ENCODE results near the gene PPP3CA. TPM values are rescaled to one million over a fixed set of nuclear protein-coding genes. Genes with fewer than 3 reads are reported as not detected.

PPP3CA gene
- total and polyA plus RNA-seq, 8 donors = 38.8 to 58.6 (median 54.8) TPM

DNA sequence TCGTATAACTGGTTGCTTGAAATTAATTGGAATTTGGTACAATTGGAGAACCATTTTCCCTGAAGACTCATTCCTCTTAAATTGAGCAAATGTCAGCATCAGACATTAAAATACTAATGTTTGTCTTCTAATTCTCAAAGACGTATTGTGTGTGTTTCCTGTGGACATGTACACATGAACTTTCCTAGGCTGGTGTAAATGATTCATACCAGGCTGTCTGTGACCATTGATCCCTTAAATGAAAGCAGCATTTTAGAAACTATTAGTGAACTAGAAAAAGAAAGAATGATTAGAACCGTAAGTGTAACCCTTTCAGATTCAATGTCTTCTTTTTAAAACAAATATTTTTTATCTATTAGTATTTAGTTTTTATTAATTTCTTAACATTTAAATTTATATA is 332.9 kb downstream of the PPP3CA start:
- TF ChIP-seq, protein P1, sequence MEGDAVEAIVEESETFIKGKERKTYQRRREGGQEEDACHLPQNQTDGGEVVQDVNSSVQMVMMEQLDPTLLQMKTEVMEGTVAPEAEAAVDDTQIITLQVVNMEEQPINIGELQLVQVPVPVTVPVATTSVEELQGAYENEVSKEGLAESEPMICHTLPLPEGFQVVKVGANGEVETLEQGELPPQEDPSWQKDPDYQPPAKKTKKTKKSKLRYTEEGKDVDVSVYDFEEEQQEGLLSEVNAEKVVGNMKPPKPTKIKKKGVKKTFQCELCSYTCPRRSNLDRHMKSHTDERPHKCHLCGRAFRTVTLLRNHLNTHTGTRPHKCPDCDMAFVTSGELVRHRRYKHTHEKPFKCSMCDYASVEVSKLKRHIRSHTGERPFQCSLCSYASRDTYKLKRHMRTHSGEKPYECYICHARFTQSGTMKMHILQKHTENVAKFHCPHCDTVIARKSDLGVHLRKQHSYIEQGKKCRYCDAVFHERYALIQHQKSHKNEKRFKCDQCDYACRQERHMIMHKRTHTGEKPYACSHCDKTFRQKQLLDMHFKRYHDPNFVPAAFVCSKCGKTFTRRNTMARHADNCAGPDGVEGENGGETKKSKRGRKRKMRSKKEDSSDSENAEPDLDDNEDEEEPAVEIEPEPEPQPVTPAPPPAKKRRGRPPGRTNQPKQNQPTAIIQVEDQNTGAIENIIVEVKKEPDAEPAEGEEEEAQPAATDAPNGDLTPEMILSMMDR (IDR thresholded peaks at IDR 0.05) = no peak
- Histone ChIP-seq H3K27ac (no peak overlapping the region), H3K4me3 (no peak overlapping the region), H3K36me3 (no peaks in the 10 kb centered on the region), H3K27me3 (no peaks in the 10 kb centered on the region), H3K4me1 (no peaks in the 10 kb centered on the region), H3K9me3 (no peaks in the 10 kb centered on the region)
- ATAC-seq = no peak
- no peak for DNase-seq
- intact Hi-C loops (cut with DNase I) = no loop called here

DNA sequence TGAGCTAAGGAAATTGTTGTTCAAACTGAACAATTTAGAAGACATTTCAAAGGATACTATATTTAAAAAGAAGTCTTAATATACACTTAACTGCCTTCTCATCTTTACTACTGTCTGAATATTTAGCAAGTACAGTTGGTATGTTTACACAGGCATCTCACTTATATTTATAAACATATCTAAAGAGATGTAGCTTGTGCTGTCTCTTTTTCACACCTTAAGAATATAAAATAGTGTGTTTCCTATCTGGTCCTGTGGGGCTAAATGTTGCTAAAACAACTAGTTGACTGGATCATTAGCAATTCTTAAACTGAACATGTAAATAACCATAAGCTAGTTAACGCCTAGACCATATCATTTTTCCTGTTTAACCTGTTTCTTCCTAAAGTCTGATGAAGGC is 336.3 kb downstream of the PPP3CA start:
- Histone ChIP-seq H3K4me3 (no peak overlapping the region), H3K27ac (no peak overlapping the region), H3K4me1 (no peaks in the 10 kb centered on the region), H3K27me3 (no peaks in the 10 kb centered on the region), H3K36me3 (no peaks in the 10 kb centered on the region), H3K9me3 (no peaks in the 10 kb centered on the region)
- TF ChIP-seq, protein P1 (IDR thresholded peaks at IDR 0.05) = no peak
- DNase-seq (no peak), ATAC-seq (no peak)
- intact Hi-C loops (cut with DNase I) = no loop called here

DNA sequence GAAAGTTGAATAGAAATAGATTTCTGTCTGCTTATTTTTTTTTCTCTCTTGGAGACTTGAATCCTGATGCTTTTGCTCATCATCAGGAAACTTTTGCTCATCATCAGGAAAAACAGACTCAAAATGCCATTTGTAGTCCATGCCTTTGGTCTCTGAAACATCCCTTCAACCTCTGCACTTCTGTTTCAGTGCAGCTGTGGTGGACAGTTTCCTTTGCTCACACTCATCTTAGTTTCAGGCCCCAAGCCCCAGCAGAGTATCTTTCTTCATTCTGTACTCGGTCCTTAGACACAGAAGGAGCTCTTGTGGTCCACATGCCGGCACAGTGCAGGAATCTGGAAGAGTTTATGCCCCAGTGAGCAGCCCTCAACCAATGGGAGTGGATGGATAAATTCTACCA is 337.9 kb downstream of the PPP3CA start:
- Histone ChIP-seq H3K27ac (no peak overlapping the region), H3K4me1 (no peaks in the 10 kb centered on the region), H3K27me3 (no peaks in the 10 kb centered on the region), H3K9me3 (no peaks in the 10 kb centered on the region), H3K36me3 (no peaks in the 10 kb centered on the region), H3K4me3 (no peak overlapping the region)
- DNase-seq (no peak), ATAC-seq (no peak)
- TF ChIP-seq, protein P1 (IDR thresholded peaks at IDR 0.05) = no peak
- intact Hi-C loops (cut with DNase I) = no loop called here

DNA sequence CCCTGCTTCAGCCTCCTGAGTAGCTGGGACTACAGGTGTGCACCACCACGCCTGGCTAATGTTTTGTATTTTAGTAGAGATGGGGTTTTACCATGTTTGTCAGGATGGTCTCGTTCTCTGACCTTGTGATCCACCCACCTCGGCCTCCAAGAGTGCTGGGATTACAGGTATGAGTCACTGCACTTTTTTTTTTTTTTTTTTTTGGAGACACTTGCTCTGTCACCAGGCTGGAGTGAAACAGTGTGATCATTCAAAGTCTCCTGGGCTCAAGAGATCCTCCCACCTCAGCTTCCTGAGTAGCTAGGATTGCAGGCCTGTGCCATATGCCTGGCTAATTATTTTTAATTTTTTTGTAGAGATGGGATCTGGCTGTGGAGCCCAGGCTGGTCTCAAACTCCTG is 338.8 kb downstream of the PPP3CA start:
- intact Hi-C loops (cut with DNase I) = no loop called here
- H3K4me3 ChIP-seq = no peak overlapping the region
- ATAC-seq = no peak
- no peaks in the 10 kb centered on the region for H3K9me3 ChIP-seq
- no peak for DNase-seq
- H3K36me3 ChIP-seq = no peaks in the 10 kb centered on the region
- no peaks in the 10 kb centered on the region for H3K4me1 ChIP-seq
- no peaks in the 10 kb centered on the region for H3K27me3 ChIP-seq
- TF ChIP-seq, protein P1 (IDR thresholded peaks at IDR 0.05) = no peak
- H3K27ac ChIP-seq = no peak overlapping the region

DNA sequence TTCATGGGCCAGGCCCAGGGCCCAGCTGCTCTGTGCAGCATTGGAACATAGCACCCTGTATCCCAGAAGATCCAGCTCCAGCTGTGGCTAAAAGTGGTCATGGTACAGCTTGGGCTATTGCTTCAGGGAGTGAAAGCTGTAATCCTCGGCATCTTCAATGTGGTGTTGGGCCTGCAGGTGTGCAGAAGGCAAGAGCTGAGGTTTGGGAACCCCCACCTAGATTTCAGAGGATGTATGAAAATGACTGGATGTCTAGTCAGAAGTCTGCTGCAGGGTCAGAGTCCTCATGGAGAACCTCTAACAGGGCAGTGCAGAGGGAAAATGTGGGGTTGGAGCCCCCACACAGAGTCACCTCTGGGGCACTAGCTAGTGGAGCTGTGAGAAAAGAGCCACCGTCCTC is 341.7 kb downstream of the PPP3CA start:
- no peak for ATAC-seq
- H3K9me3 ChIP-seq = peaks cover 0 to 9% of the 10 kb centered on the region in 2 donors
- no peak overlapping the region for H3K27ac ChIP-seq
- intact Hi-C loops (cut with DNase I) = no loop called here
- TF ChIP-seq, protein P1 (IDR thresholded peaks at IDR 0.05) = no peak
- no peaks in the 10 kb centered on the region for H3K27me3 ChIP-seq
- no peaks in the 10 kb centered on the region for H3K4me1 ChIP-seq
- H3K4me3 ChIP-seq = no peak overlapping the region
- no peak for DNase-seq
- H3K36me3 ChIP-seq = no peaks in the 10 kb centered on the region
